Progenitor cell of endocrine pancreas (in vitro differentiated cells): ENCODE measurements around the gene FMN2. TPM values are rescaled to one million over a fixed set of nuclear protein-coding genes. Genes with fewer than 3 reads are reported as not detected.

Experiments used
- DNase-seq: peaks from one replicate; pipeline ENCODE4 v3.0.0; 2021; ENCODE audit warnings: low spot score; ENCODE audit not compliant: unreplicated experiment
- H3K27ac Mint-ChIP-seq: 2 replicates; pipeline ENCODE4 v1.8.0; 2021; ENCODE audit warnings: mild to moderate bottlenecking, moderate library complexity, mixed read lengths
- H3K27me3 Mint-ChIP-seq: 2 replicates; pipeline ENCODE4 v1.8.0; 2021; ENCODE audit warnings: mixed read lengths
- H3K36me3 Mint-ChIP-seq: 2 replicates; pipeline ENCODE4 v1.8.0; 2022; ENCODE audit warnings: mixed read lengths; ENCODE audit not compliant: insufficient read depth
- H3K4me1 Mint-ChIP-seq: 2 replicates; pipeline ENCODE4 v1.8.0; 2021; ENCODE audit warnings: low read depth, mixed read lengths
- H3K4me3 Mint-ChIP-seq: 2 replicates; pipeline ENCODE4 v1.8.0; 2021; ENCODE audit warnings: low read depth, mild to moderate bottlenecking, moderate library complexity, mixed read lengths
- H3K9me3 Mint-ChIP-seq: 2 replicates; pipeline ENCODE4 v1.8.0; 2021; ENCODE audit warnings: low read depth, mixed read lengths
- total RNA-seq: library from RNA; stranded (reverse); gene quantifications from 2 replicates; pipeline ENCODE4 v1.2.1, GENCODE V29; 2021
- TF ChIP-seq, protein P1 (sequence below): fragments of 200-600 bp; sonication (generic); IDR thresholded peaks from one replicate; pipeline ENCODE4 v1.5.0; 2021; ENCODE audit warnings: antibody characterized with exemption, mild to moderate bottlenecking; ENCODE audit not compliant: unreplicated experiment

FMN2 gene
- total RNA-seq, 1 donor from 2014 or later, result 3.2 TPM

DNA sequence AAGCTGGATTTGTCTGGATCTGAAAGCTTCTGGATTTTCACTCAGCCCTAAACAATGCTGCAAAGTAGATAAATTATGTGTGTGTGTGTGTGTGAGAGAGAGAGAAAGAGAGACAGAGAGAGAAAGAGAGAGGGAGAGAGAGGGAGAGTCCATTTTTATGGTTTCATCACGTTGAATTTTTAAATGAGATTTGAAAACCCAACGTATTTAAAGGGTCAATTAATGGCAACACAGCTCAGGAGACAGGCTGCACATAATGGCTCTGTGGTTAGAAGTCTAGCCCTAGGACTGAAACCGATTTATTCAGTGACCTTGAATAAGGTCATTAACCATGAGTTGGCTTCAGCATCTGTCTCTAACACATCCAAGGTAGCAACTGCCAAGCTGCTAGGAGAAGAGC, 35.3 kb upstream of the FMN2 start:
- no peak for DNase-seq
- Mint-ChIP-seq H3K9me3 (no peaks in the 10 kb centered on the region), H3K4me3 (no peak overlapping the region), H3K36me3 (no peaks in the 10 kb centered on the region), H3K27me3 (peaks cover 19% of the 10 kb centered on the region), H3K4me1 (no peaks in the 10 kb centered on the region), H3K27ac (no peak overlapping the region)
- TF ChIP-seq, protein P1, sequence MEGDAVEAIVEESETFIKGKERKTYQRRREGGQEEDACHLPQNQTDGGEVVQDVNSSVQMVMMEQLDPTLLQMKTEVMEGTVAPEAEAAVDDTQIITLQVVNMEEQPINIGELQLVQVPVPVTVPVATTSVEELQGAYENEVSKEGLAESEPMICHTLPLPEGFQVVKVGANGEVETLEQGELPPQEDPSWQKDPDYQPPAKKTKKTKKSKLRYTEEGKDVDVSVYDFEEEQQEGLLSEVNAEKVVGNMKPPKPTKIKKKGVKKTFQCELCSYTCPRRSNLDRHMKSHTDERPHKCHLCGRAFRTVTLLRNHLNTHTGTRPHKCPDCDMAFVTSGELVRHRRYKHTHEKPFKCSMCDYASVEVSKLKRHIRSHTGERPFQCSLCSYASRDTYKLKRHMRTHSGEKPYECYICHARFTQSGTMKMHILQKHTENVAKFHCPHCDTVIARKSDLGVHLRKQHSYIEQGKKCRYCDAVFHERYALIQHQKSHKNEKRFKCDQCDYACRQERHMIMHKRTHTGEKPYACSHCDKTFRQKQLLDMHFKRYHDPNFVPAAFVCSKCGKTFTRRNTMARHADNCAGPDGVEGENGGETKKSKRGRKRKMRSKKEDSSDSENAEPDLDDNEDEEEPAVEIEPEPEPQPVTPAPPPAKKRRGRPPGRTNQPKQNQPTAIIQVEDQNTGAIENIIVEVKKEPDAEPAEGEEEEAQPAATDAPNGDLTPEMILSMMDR, result no peak

DNA sequence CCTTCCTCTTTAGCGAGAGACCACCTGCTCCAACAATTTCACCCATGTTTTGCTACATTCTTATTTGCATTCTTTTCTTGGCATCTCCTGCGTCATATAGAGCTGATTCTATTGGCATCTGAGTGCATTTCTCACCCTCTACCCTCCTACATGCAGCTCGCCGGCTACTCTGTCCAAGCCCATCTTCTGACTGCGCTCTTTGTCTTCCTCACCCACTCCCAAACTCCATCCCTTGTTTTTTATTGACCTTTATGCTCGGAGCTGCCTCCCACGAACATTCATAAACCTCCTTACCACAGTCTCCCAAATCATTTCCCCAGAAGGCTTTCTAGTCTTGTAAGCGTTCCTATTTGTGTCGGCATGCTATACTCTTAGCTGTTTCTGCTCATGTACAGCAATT, 33.6 kb upstream of the FMN2 start:
- TF ChIP-seq, protein P1, result no peak
- DNase-seq, result no peak
- Mint-ChIP-seq H3K4me3 (no peak overlapping the region), H3K36me3 (no peaks in the 10 kb centered on the region), H3K27me3 (peaks cover 15% of the 10 kb centered on the region), H3K9me3 (no peaks in the 10 kb centered on the region), H3K27ac (no peak overlapping the region), H3K4me1 (no peaks in the 10 kb centered on the region)

DNA sequence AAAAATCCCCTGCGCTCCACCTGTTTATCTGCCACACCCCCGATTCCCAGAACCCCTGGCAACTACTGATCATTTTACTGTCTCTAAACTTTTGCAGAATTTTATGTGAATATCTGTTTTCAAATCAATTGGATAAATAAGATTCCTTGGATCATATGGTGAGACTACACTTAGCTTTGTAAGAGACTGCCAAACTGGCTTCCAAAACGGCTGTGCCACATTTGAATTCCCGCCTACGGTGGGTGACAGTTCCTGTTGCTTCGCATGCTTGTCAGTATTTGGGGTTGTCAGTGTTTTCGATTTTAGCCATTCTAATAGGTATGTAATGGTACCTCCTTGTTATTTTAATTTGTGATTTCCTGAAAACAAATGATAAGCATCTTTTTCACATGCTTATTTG, 22.7 kb upstream of the FMN2 start:
- Mint-ChIP-seq H3K9me3 (no peaks in the 10 kb centered on the region), H3K36me3 (no peaks in the 10 kb centered on the region), H3K27me3 (peaks cover 18% of the 10 kb centered on the region), H3K4me1 (no peaks in the 10 kb centered on the region), H3K27ac (no peak overlapping the region), H3K4me3 (no peak overlapping the region)
- TF ChIP-seq, protein P1, result no peak
- DNase-seq, result no peak

DNA sequence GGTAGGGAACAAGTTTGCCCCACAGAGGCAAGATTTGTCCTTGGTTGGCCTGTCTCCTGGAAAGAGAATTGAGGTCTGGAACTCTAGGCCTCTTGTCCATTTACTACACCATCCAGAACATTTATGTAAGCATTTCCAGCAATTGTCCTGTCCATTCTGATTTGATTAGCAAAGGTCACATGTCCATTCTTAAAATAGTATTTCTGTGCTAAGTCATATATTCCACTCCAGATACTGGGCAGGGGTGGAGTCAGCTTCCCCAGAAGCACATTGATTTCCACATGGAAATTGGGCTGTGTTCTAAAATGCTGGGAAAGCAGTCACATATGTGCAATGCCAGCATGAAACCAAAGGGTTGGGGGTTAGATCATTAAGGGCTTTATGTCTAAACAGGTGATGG, 21.5 kb upstream of the FMN2 start:
- TF ChIP-seq, protein P1, result no peak
- no peak for DNase-seq
- H3K9me3 Mint-ChIP-seq, result no peaks in the 10 kb centered on the region
- no peak overlapping the region for H3K27ac Mint-ChIP-seq
- H3K27me3 Mint-ChIP-seq, result peaks cover 13% of the 10 kb centered on the region
- H3K36me3 Mint-ChIP-seq, result no peaks in the 10 kb centered on the region
- no peak overlapping the region for H3K4me3 Mint-ChIP-seq
- no peaks in the 10 kb centered on the region for H3K4me1 Mint-ChIP-seq

DNA sequence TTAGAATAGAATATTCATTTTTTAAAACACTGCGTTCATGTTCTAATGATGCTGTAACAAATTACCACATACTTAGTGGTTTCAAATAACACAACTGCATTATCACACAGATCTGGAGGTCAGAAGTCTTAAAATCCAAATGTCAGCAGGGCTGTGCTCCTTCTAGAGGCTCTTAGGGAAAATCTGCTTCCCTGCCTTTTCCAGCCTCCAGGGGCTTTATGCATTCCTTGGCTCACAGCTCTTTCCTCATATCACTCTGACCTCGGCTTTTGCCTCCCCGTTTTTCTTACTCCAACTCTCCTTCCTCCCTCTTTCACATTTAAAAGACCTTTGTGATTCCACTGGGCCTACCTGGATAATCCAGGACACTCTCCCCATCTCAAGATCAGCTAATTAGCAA, 18.6 kb upstream of the FMN2 start:
- H3K4me3 Mint-ChIP-seq, result no peak overlapping the region
- H3K9me3 Mint-ChIP-seq, result no peaks in the 10 kb centered on the region
- H3K27me3 Mint-ChIP-seq, result peaks cover 8% of the 10 kb centered on the region
- no peaks in the 10 kb centered on the region for H3K4me1 Mint-ChIP-seq
- DNase-seq, result no peak
- no peak overlapping the region for H3K27ac Mint-ChIP-seq
- TF ChIP-seq, protein P1, result no peak
- no peaks in the 10 kb centered on the region for H3K36me3 Mint-ChIP-seq
